NCI-H2171 (cell line): Measurements from ENCODE around the gene ACP4.
"Not testable (repeated sequence)": the region's sequence is repeated elsewhere in the genome, so short reads cannot be mapped to it uniquely, and the experiment has no call there.

Source experiments
- DNase-seq: peaks from one replicate; lab custom pipeline; 2025; lab: John Stamatoyannopoulos, UW

Gene ACP4

GRCh38 chr19:50797781-50798658 is 7.8 kb downstream of the ACP4 start:
- no peak for DNase-seq

GRCh38 chr19:50798659-50799546 is 8.7 kb downstream of the ACP4 start:
- DNase-seq: no peak

- DNase-seq: no peak
Observed at GRCh38 chr19:50799547-50799851, 9.3 kb downstream of the ACP4 start.

GRCh38 chr19:50801107-50801506 is 10.9 kb downstream of the ACP4 start:
- no peak for DNase-seq

- DNase-seq: peak; percentile 54
Observed at GRCh38 chr19:50803633-50804419, 13.6 kb downstream of the ACP4 start.

- peak; percentile 98 for DNase-seq
Observed at GRCh38 chr19:50804420-50805272, 14.4 kb downstream of the ACP4 start.

- DNase-seq: no peak
Observed at GRCh38 chr19:50808856-50809255, 18.6 kb downstream of the ACP4 start.

- DNase-seq: not testable (repeated sequence)
Observed at GRCh38 chr19:50811622-50812238, 21.5 kb downstream of the ACP4 start.

GRCh38 chr19:50812474-50812873 is 22.3 kb downstream of the ACP4 start:
- no peak for DNase-seq

- DNase-seq: no peak
Observed at GRCh38 chr19:50814883-50815282, 24.7 kb downstream of the ACP4 start.

- DNase-seq: no peak
Observed at GRCh38 chr19:50815439-50815838, 25.2 kb downstream of the ACP4 start.

- peak; percentile 23 for DNase-seq
Observed at GRCh38 chr19:50817941-50818858, 28.0 kb downstream of the ACP4 start.

GRCh38 chr19:50818859-50819472 is 28.8 kb downstream of the ACP4 start:
- DNase-seq: no peak

GRCh38 chr19:50819636-50820035 is 29.4 kb downstream of the ACP4 start:
- no peak for DNase-seq

- no peak for DNase-seq
Observed at GRCh38 chr19:50820086-50820485, 29.9 kb downstream of the ACP4 start.

- DNase-seq: no peak
Observed at GRCh38 chr19:50820549-50821247, 30.5 kb downstream of the ACP4 start.

GRCh38 chr19:50821248-50821612 is 31.0 kb downstream of the ACP4 start:
- no peak for DNase-seq

- no peak for DNase-seq
Observed at GRCh38 chr19:50821622-50822021, 31.4 kb downstream of the ACP4 start.
